Activated naive CD4-positive, alpha-beta T cell treated with anti-CD3 and anti-CD28 coated beads, Interleukin-2, amount 50 U/mL, for 24 hours (primary cell): ENCODE measurements around the gene LMCD1.
"Not testable (repeated sequence)": the region's sequence is repeated elsewhere in the genome, so short reads cannot be mapped to it uniquely, and the experiment has no call there.

ENCODE experiments used
- H3K27ac Mint-ChIP-seq: one replicate; pipeline ENCODE4 v1.8.0; 2021; ENCODE audit warnings: mild to moderate bottlenecking, mixed read lengths
- H3K27me3 Mint-ChIP-seq: one replicate; pipeline ENCODE4 v1.8.0; 2021; ENCODE audit warnings: mixed read lengths
- H3K36me3 Mint-ChIP-seq: one replicate; pipeline ENCODE4 v1.8.0; 2021; ENCODE audit warnings: mixed read lengths
- H3K4me1 Mint-ChIP-seq: one replicate; pipeline ENCODE4 v1.8.0; 2021; ENCODE audit warnings: mixed read lengths
- H3K4me3 Mint-ChIP-seq: one replicate; pipeline ENCODE4 v1.8.0; 2021; ENCODE audit warnings: mild to moderate bottlenecking, mixed read lengths
- H3K9me3 Mint-ChIP-seq: one replicate; pipeline ENCODE4 v1.8.0; 2021; ENCODE audit warnings: mixed read lengths

Gene LMCD1

DNA sequence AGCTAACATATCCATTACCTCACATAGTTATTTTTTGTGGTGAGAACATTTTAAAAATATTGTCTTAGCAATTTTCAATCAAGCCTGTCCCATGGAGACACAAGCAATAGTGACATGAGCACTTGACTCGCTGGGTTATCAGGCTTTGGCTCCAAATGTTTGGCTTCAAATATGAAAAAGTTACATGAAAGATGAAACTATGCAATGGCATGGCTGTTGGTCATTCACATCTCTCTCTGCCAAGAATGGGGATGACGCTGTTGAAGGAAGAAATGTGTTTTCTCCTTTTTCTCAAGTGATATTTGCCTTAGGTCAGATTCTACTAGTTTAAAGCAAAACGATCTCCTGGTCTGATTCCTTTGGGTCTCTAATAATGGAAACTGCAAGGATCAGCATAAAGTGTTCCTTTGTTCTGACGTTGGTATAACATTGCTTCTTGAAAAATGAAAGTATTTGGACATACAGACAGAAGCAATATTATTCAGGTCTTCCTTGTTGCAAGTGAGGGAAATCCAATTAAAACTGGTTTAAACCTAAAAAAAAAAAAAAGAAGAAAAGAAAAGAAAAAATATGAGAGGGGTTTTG, 71.8 kb downstream of the LMCD1 start:
- no peak overlapping the region for H3K27ac Mint-ChIP-seq
- no peaks in the 10 kb centered on the region for H3K36me3 Mint-ChIP-seq
- peaks cover 1% of the 10 kb centered on the region for H3K27me3 Mint-ChIP-seq
- peaks cover 10% of the 10 kb centered on the region for H3K4me1 Mint-ChIP-seq
- H3K9me3 Mint-ChIP-seq: no peaks in the 10 kb centered on the region
- no peak overlapping the region for H3K4me3 Mint-ChIP-seq

DNA sequence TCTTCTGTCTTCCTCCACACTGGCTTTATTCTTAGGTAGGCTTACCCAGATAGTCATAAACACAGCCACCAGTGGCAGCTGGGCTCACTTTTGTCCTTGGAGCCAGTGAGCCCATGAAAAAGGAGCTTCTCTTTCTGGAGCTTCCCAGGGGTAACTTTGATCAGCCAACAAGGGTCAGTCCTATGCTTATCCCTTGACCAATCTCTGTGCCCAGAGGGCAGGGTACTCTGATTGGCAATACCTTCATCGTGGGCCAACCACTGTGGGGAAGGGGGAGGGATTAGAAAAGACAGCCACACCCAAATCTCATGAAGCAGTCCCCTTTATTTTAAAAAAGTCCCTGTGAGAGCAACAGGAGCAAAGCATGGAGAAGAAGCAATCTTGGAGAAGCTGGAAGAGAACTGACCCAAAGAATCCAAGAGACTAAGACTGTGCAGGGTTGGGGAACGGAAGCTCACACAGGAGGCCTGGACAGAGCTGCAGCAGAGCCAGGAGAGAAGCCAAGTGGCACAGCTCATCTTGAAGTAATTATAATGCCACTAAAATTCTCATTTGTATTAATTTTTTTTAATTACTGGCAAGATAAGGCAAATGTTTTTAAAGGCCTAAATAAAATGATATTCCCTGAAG, 72.5 kb downstream of the LMCD1 start:
- H3K4me3 Mint-ChIP-seq: no peak overlapping the region
- no peak overlapping the region for H3K27ac Mint-ChIP-seq
- H3K9me3 Mint-ChIP-seq: no peaks in the 10 kb centered on the region
- peaks cover 1% of the 10 kb centered on the region for H3K27me3 Mint-ChIP-seq
- peaks cover 10% of the 10 kb centered on the region for H3K4me1 Mint-ChIP-seq
- H3K36me3 Mint-ChIP-seq: no peaks in the 10 kb centered on the region

DNA sequence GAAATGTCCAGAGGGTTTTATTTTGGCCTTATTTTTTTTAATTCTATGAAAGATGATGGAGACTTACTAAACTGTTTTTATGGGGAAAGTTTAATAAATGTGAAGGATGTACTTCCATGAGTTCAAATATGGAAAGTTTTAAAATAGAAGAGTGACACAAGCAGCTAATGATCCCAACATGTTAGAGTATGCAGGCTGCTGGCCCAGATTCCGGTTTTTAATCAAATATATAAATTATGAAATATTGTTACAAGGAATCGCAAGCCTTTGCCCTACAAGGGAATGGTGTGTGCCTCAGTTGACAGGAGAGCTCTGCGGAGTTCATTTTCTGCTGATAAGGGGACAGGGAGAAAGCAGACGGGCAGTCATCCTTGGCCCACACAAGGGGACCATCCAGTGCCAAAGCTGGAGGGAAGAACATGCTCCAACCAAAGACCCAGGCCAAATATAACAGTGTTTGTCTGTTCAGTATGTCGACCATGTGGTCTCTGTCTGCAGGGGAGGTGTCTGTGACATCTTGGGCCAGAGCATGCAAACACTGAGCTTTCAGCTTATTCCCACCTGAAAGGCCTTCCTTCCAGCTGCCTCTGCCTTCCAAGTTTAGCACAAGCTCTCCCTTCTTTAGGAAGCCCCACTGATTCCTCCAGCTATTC, 73.2 kb downstream of the LMCD1 start:
- Mint-ChIP-seq H3K27me3 (peaks cover 1% of the 10 kb centered on the region), H3K4me3 (no peak overlapping the region)

DNA sequence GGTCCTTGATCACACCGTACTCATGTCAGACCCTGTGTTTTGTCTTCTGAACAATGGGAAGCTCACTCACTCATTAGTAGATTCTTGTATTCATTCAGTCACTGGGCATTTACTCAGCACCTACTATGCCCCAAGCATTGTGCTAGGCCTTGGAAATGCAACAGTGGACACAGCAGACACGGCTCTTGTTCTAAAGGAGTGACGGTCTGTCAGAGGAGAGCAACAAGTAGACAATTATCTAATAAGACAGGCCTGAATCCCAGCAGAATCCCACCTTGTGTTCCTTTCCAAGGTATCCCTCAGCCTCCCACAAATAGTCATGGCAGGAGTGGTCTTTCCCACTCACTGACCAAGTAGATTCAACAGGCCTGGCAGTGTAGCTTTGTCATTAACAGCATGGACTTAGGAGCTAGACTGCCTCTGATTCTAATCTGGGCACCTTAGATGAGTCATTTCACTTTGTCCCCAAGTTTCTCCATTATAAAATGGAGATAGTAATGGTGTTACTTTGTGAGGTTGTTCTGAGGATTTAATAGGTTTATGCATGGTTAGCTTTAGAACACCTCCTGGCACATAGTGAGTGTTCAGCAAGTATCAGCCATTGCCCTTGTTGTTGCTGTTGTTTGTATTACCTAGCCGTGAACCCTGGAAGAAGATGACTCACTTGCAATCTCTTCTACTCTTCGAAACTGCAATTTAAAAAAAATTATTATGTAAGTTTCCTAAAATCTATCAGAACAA, 73.9 kb downstream of the LMCD1 start:
- Mint-ChIP-seq H3K27ac (no peak overlapping the region), H3K4me3 (no peak overlapping the region), H3K9me3 (no peaks in the 10 kb centered on the region), H3K4me1 (peaks cover 10% of the 10 kb centered on the region), H3K36me3 (no peaks in the 10 kb centered on the region), H3K27me3 (peaks cover 3% of the 10 kb centered on the region)

More for the DNA sequence above, 73.2 kb downstream of the LMCD1 start:
- no peak overlapping the region for H3K27ac Mint-ChIP-seq
- H3K4me1 Mint-ChIP-seq: peaks cover 10% of the 10 kb centered on the region
- no peaks in the 10 kb centered on the region for H3K9me3 Mint-ChIP-seq
- no peaks in the 10 kb centered on the region for H3K36me3 Mint-ChIP-seq

DNA sequence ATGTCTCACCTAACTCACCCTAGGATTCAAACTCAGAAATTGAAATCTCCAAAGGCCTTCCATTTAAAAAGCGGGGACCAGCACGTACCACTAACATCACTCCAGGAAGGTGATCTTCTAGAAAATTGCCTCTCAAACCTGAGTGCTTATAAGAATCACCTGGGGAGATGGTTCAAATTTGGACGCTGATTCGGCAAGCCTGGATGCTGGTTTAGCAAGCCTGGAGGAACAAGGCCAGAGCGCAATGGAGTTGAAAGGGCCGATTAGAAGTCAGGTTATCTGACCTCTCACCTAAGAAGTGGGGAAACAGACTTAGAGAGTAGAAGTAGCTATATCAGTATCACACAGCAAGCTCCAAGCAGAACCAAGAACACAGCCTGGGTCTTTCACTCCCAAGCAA, 74.8 kb downstream of the LMCD1 start:
- Mint-ChIP-seq H3K36me3 (no peaks in the 10 kb centered on the region), H3K4me3 (no peak overlapping the region), H3K27ac (no peak overlapping the region), H3K4me1 (peaks cover 2% of the 10 kb centered on the region), H3K27me3 (peaks cover 3% of the 10 kb centered on the region), H3K9me3 (no peaks in the 10 kb centered on the region)

DNA sequence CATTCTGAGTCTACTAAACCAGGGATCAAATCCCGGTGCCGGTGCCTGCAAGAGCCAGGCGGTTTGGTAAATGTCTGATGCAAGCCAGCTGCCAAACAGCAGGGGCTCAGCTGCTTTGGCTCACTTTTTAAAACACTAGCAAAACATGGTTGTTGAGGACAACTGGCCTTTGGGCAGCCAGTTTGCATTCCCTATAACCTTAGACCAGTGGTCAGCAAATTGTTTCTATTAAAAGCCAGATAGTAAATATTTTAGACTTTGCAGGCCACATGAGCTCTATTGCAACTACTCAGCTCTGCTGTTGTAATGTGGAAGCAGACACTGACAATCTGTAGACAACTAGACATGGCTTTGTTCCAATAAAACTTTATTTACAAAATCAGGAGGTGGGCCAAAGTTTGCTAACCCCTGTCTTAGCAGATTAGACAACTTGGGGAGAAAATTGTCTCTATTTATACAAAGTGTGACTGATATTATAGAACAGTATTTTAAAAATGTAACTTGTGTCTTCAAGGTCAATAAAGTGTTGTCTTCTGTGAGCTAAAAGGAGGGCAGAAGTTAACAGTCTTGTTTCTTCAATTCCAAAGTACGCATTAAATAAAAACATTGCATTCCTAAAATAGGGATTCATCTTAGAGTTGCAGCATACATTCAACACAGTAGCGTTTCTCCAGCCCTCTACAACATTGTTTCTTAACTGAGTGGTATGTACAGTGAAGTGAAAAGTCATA, 75.4 kb downstream of the LMCD1 start:
- Mint-ChIP-seq H3K9me3 (no peaks in the 10 kb centered on the region), H3K4me3 (no peak overlapping the region), H3K36me3 (no peaks in the 10 kb centered on the region), H3K27ac (no peak overlapping the region), H3K4me1 (no peaks in the 10 kb centered on the region), H3K27me3 (peaks cover 3% of the 10 kb centered on the region)

DNA sequence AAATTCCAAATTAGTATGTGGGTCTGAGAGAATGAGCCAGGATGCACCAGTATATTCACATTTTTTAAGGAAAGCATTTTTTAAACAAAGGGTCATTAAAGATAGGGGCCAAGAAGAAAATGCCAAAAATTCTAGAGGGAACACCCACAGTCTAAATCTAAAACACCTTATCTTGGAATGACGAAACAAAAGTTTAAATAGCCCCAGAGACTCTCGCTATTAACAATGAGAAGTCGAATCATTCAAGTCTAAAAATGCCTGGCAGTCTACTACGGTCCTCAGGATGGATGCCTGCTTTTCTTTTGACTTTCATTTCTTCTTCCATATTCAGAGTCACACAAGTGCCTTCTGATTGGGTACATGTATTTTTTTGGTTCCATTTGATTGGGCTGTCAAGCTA, 76.7 kb downstream of the LMCD1 start:
- Mint-ChIP-seq H3K27me3 (peaks cover 3% of the 10 kb centered on the region), H3K4me1 (no peaks in the 10 kb centered on the region), H3K36me3 (no peaks in the 10 kb centered on the region), H3K4me3 (no peak overlapping the region), H3K27ac (no peak overlapping the region), H3K9me3 (no peaks in the 10 kb centered on the region)

DNA sequence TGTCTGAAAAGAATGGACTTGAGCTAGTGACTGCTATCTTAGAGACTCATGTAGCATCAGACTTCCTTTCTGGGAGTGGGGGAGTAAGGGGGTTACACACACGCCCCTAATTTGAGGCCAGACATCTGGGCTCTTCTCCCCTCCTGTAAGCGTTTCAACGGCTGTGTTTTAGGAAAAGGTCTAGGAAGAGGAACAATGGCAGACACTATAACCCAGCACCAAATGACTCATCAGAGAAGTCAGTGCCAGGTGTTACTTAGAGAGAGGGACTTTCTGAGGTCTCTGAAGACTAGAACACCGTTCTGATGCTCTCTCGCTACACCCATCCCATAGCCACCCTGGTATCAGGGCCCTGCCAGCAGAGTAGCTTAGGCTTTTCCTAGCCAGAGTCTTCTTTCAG, 77.5 kb downstream of the LMCD1 start:
- Mint-ChIP-seq H3K4me3 (no peak overlapping the region), H3K27ac (no peak overlapping the region), H3K9me3 (no peaks in the 10 kb centered on the region), H3K4me1 (no peaks in the 10 kb centered on the region), H3K36me3 (no peaks in the 10 kb centered on the region), H3K27me3 (peaks cover 2% of the 10 kb centered on the region)

DNA sequence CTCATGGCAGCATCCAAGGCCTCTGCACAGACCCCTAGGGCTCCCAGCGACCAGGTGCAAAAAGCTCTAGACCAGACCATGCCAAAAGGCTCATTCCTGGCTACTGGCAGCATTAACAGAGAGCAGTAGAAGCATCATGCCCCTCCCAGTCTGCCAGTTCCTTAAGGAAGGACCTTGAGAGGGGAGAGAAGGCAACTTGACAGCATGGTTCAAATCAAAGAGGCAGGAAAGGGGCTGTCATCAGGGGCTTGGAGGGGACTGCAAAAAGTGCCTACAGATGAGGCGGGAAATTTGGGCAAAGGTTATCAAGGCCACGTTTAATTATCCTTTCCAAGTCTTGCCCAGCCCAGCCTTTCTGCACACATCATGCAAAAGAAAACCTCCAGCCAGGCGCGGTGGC, 78.3 kb downstream of the LMCD1 start:
- Mint-ChIP-seq H3K27ac (no peak overlapping the region), H3K27me3 (peaks cover 2% of the 10 kb centered on the region), H3K4me3 (no peak overlapping the region), H3K36me3 (no peaks in the 10 kb centered on the region), H3K4me1 (no peaks in the 10 kb centered on the region), H3K9me3 (no peaks in the 10 kb centered on the region)

DNA sequence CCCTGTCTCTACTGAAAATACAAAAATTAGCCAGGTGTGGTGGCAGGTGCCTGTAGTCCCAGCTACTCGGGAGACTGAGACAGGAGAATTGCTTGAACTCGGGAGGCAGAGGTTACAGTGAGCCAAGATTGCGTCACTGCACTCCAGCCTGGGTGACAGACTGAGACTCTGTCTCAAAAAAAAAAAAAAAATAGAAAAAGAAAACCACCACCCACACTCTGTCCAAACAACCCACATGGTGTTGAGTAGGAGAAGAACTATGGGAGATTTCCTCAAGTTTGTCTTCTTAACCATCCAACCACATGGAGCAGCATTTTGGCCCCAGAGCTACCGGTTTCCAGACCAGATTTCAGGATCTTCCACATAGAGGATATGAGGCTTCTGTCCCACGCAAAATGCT, 78.8 kb downstream of the LMCD1 start:
- H3K27ac Mint-ChIP-seq, H3K9me3 Mint-ChIP-seq, H3K4me1 Mint-ChIP-seq, H3K36me3 Mint-ChIP-seq, H3K27me3 Mint-ChIP-seq, H3K4me3 Mint-ChIP-seq: not testable (repeated sequence)

DNA sequence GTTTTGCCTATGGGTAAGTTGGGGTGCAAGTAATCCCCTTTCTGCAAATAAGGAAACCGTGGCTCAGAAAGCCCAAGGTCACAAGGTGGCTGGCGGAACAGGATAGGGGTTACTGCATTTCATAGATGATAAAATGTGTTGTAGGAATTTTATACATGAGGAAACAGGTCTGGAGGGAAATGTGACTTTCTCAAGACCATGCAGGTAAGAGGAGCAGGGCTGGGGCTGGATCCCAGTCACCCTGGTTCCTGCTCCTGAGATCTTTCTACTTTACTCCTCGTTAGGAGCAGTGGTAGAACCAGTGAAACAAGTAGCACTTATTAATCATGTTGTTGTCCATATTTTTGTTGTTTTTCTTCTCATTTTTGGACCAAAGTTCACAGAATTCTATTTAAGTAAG, 79.8 kb downstream of the LMCD1 start:
- H3K27ac Mint-ChIP-seq: no peak overlapping the region
- no peaks in the 10 kb centered on the region for H3K4me1 Mint-ChIP-seq
- H3K4me3 Mint-ChIP-seq: no peak overlapping the region
- H3K27me3 Mint-ChIP-seq: peaks cover 4% of the 10 kb centered on the region
- no peaks in the 10 kb centered on the region for H3K36me3 Mint-ChIP-seq
- H3K9me3 Mint-ChIP-seq: no peaks in the 10 kb centered on the region

DNA sequence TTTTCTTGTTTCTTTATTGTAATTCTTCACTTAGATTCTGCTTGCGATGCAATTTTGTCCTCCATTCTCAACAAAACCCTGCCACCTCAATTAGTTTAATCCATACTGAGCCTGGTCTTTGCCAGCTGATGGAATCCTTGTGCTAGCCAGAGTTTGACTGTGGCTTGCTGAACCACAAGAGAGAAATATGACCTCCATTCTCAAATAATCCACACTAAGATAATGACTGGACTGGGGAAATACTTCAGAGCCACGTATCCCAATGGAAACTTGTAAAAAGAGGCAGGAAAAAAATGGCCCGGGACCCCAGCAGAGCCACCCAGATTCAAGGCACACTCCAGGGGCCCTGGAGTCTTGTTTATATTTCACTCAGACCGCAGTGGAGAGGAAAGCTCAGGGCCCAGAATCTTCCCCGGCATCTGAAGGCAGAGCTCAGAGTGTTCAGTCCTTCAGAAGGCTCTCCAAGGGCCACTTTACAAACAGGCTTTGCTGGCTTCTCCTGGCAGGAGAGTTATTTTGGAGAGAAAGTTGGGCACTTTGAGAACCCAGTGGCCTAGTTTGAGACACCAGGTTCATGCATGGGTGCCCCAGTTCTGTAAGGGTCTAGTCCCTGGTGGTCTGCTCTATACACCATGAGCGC, 80.3 kb downstream of the LMCD1 start:
- no peaks in the 10 kb centered on the region for H3K4me1 Mint-ChIP-seq
- no peaks in the 10 kb centered on the region for H3K36me3 Mint-ChIP-seq
- H3K9me3 Mint-ChIP-seq: no peaks in the 10 kb centered on the region
- no peak overlapping the region for H3K27ac Mint-ChIP-seq
- no peak overlapping the region for H3K4me3 Mint-ChIP-seq
- peaks cover 7% of the 10 kb centered on the region for H3K27me3 Mint-ChIP-seq

DNA sequence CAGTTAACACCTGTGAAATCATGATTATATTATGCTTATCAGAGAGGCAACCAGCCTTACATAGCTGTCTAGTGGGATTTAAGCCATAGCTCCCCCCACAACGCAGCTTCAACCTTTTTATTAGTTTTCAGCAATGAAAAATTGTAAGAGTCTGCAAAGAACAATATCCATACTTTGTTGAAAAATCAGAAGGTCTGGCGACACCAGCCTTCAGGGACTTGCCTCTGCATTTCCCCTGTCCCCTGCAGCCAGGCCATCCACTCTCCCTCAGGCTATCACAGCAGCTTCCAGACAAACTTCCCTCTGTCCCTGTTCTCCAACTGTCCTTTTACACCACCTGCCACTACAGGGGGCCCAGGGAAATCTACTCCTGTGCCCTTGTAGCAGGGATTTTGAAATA, 83.0 kb downstream of the LMCD1 start:
- no peak overlapping the region for H3K27ac Mint-ChIP-seq
- no peaks in the 10 kb centered on the region for H3K4me1 Mint-ChIP-seq
- H3K36me3 Mint-ChIP-seq: no peaks in the 10 kb centered on the region
- H3K27me3 Mint-ChIP-seq: peaks cover 7% of the 10 kb centered on the region
- H3K4me3 Mint-ChIP-seq: no peak overlapping the region
- no peaks in the 10 kb centered on the region for H3K9me3 Mint-ChIP-seq

DNA sequence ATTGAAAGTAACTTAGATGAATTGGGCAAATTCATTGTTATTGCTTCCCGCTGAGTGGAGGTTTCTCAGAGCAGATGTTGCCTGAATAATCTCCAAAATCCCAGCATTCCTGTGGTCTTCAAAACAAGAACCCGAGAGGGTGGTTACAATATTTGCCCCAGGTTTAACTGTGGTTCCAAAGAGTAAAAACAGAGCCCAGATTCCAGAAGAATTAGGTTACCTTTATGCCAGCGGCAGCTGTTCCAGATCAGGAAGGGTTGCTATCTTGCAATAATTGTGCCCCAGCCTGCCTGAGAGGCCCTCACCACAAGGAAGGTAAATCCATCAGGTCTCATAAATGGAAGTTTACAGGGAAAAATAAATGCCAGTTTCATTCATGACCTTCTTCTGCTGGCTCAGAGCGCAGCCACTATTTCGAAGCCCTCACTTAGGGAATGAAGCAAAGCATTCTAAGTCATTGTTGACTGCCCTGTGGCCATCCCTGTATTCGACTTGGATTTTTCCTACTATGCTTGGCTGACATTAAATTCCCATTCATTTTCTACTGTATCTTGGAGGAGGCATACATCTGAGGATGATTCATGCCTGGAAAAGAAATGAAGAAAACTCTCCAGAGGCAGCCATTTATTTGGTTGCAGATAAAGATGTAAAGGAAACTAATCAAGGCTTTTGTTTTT, 88.4 kb downstream of the LMCD1 start:
- Mint-ChIP-seq H3K27ac (no peak overlapping the region), H3K27me3 (peaks cover 4% of the 10 kb centered on the region), H3K36me3 (no peaks in the 10 kb centered on the region), H3K4me3 (no peak overlapping the region), H3K9me3 (no peaks in the 10 kb centered on the region), H3K4me1 (no peaks in the 10 kb centered on the region)
